NCI-H2029 treated with DMSO at 0.1 percent for 48 hours (cell line): Measurements from ENCODE around the gene TRIO.

ENCODE experiments used
- DNase-seq: peaks from one replicate; lab custom pipeline; 2025; lab: John Stamatoyannopoulos, UW

Gene TRIO

GRCh38 chr5:14394365-14394764, 251.2 kb downstream of the TRIO start:
- no peak for DNase-seq

DNA sequence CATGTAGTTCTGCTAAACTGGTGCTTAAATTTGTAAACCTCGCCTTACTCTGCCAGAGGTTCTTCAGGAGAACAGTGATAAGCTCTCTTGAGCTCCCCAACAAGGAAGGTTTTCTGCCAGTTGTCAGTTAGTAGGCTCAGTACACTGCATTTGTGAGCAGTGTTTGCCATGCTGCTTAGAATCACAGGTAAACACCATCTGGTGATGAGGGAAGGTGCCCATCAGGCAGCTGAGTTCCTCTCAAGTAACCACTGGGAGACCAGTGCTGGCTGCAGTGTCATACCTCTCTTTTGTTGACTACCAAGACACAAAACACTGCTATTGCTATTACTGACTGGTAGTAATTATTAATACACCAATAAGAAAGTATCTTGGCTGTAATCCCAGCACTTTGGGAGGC, 252.3 kb downstream of the TRIO start:
- DNase-seq = no peak

DNA sequence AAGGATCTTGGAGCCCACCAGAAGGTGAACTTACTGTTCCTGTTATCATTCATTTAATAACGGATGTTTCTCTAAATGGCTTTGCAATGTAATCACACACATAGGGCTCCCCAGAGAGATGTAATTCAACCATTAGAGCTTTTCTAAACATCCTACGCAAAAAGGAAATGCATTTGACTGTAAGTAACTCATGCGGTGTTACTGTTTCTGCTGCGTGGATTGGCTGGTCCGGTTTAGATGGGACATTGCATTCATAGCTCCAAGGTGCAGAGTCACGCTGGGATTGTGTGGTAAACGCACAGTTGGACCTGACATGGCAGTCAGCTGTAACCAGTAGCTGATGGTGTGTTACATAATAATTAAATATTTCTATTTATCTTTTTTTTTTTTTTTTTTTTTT, 252.9 kb downstream of the TRIO start:
- no peak for DNase-seq

- DNase-seq = no peak
Measured at GRCh38 chr5:14396737-14397136, 253.6 kb downstream of the TRIO start.

GRCh38 chr5:14397717-14398116, 254.6 kb downstream of the TRIO start:
- no peak for DNase-seq

DNA sequence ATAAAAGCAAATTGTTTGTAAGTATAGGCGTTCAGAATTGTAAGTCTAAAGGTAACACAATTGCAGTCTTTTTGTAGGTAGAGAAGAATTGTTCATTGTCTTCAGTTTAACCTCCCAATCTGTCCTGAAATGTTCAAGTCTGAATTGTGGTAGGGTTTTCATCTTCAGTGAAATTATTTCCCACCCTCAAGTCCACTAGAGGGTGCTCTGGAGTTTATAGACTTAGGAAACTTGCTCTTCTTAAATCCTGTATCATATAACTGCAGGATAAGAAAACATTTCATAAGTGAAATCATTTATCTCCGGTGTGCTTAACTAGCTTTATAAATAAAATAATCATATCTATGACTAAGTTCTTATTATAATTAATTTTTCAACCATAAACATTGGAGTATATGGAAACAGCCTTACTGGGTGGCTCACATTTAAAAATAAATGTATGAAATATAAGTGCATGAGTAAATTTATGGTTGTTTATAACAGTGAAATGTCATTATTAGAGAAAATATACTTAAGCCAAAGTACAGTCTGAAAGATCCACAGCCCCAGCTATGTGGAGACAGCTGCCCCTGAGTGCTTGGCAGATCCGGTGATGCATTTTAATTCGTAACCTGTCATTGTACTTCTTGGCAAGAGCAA, 256.0 kb downstream of the TRIO start:
- no peak for DNase-seq

DNA sequence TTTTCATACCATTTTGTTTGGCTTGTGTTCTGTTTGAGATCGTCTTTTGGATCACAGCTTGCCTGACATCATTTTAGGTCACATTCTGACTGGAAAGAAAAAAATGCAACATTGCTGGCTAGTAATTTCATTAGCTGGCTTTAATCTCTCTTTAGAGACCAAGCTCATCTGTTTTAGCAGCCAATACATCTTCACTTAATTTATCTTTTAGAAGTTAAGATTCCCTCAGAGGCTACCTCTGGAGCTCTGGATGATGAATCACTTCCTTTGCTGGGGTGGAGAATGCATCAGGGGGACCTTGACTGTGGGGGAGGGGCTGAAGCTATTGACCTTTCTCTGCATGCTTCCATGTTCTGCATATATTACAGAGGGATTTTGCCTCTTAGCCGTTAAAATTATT, 256.9 kb downstream of the TRIO start:
- no peak for DNase-seq

GRCh38 chr5:14400611-14401010, 257.5 kb downstream of the TRIO start:
- no peak for DNase-seq

- no peak for DNase-seq
Measured at GRCh38 chr5:14401639-14402038, 258.5 kb downstream of the TRIO start.

GRCh38 chr5:14402424-14402823, 259.3 kb downstream of the TRIO start:
- no peak for DNase-seq

GRCh38 chr5:14404780-14405179, 261.6 kb downstream of the TRIO start:
- DNase-seq = no peak

DNA sequence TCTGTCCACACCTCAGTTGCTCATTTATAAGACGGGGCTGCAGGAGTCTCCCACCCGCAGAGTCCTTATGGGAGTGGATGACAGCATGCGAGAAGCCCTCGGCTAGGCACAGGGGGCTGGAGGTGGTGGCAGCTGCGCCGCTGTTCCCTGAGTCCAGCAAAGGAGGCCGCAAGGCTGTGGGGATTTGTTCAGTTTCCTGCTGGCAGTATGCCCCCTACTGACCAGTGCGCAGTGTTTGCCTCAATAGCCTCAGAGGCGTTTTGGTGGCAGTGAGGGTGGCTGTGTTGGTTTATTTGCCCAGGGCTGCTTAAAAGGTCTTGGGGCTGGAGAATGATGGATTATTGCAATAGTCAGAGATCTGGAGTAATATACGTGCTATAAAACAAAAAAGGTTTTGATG, 262.1 kb downstream of the TRIO start:
- DNase-seq = no peak

GRCh38 chr5:14405706-14406553, 262.8 kb downstream of the TRIO start:
- DNase-seq = no peak

- DNase-seq = no peak
Measured at GRCh38 chr5:14406554-14406849, 263.4 kb downstream of the TRIO start.

DNA sequence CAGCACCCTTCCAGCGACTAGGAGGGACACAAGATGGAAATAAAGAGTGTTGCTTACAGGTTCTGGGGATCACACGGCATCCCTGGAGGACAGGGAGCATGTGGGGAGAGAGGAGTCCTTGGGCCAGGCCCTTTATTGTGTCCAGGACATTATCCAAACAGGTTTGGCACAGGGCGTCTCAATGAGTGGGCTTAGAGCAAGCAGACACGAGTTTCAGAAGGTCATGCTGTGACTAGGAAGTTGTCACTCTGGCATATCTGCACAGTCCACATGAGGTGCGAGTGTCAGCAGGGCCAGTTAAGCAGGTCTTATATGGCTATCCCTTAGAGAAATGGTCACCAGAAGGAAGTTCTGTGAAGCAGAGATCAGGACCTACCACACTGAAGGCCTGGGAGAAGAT, 263.9 kb downstream of the TRIO start:
- DNase-seq = no peak

GRCh38 chr5:14407746-14408175, 264.6 kb downstream of the TRIO start:
- no peak for DNase-seq

- no peak for DNase-seq
Measured at GRCh38 chr5:14408969-14409586, 265.9 kb downstream of the TRIO start.

- no peak for DNase-seq
Measured at GRCh38 chr5:14410068-14410393, 266.9 kb downstream of the TRIO start.

GRCh38 chr5:14410394-14411201, 267.5 kb downstream of the TRIO start:
- no peak for DNase-seq

- no peak for DNase-seq
Measured at GRCh38 chr5:14411216-14411615, 268.1 kb downstream of the TRIO start.

DNA sequence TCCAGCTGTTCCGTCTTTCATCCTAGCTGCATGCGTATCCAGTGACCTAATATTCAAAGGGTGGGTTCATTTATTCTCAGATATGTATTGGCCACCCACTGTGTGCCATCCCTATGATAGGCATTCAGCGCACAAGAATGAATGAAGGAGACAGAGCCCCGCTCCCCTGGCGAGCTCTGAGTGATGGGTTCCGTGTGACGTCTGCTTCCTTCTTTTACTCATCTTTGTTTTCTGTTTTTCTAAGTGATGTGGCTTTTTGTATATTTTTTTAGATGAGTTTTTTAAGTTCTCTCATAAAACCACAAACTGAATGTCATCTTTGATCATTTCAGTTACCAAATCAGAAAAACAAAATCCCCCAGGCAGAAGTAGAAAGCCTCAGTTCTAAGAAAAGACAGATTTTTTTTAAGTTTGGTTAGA, 270.2 kb downstream of the TRIO start:
- no peak for DNase-seq

DNA sequence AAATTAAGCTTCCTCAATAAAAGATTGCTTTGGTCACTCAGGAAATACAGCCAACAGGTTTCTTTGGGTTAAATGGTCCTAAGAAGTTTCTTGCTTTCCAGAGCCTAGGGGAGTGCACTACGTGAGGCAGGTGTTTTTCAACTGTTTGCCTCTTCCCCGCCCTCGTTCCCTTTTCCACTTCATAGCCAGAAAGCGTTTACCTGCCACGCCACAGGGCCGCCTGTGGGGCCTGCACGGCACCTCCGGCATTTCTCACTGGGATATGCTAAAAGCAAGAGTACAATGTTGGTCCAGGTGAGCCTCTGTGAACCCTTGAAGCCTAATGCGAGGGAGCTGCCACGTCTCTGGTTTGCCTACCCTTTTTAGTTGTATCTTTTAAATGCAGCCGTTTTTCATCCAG, 270.9 kb downstream of the TRIO start:
- no peak for DNase-seq

- no peak for DNase-seq
Measured at GRCh38 chr5:14414656-14415023, 271.5 kb downstream of the TRIO start.
